Stimulated activated naive CD8-positive, alpha-beta T cell treated with anti-CD3 and anti-CD28 coated beads, Interleukin-15, amount 100 ng/mL, for 72 hours (primary cell): Measurements from ENCODE around the gene RPL35A.
A peak's percentile ranks its signal among the peaks of the same experiment; 100 is the strongest.
"Not testable (repeated sequence)": the region's sequence is repeated elsewhere in the genome, so short reads cannot be mapped to it uniquely, and the experiment has no call there.

ENCODE experiments used
- ATAC-seq: fragments of 150-1000 bp; cut with Tn5 transposase; 2 replicates; pipeline ENCODE4 v1.10.0; 2021; ENCODE audit warnings: mild to moderate bottlenecking, moderate library complexity
- DNase-seq, 2 donors: peaks; one replicate each; pipeline ENCODE4 v3.0.0; 2021 to 2022
- H3K27ac Mint-ChIP-seq, 2 donors: one replicate each; pipeline ENCODE4 v1.8.0; 2022; ENCODE audit warnings: mild to moderate bottlenecking in 2 of 2, mixed read lengths in 2 of 2, moderate library complexity in 2 of 2
- H3K27me3 Mint-ChIP-seq: one replicate; pipeline ENCODE4 v1.8.0; 2022; ENCODE audit warnings: mixed read lengths
- H3K4me1 Mint-ChIP-seq: one replicate; pipeline ENCODE4 v1.8.0; 2022; ENCODE audit warnings: mild to moderate bottlenecking, mixed read lengths
- H3K4me3 Mint-ChIP-seq, 2 donors: one replicate each; pipeline ENCODE4 v1.8.0; 2022; ENCODE audit warnings: mild to moderate bottlenecking in 2 of 2, mixed read lengths in 2 of 2, moderate library complexity in 1 of 2
- H3K9me3 Mint-ChIP-seq, 2 donors: one replicate each; pipeline ENCODE4 v1.8.0; 2022; ENCODE audit warnings: mixed read lengths in 2 of 2

Gene RPL35A

GRCh38 chr3:197960694-197961581 is 10.9 kb downstream of the RPL35A start:
- no peak for DNase-seq

GRCh38 chr3:197961582-197961945 is 11.6 kb downstream of the RPL35A start:
- Mint-ChIP-seq H3K4me3 (peak overlapping the region; percentile 86 to 96), H3K27ac (peak overlapping the region in 1 of 2 donors; percentile 88), H3K27me3 (no peaks in the 10 kb centered on the region), H3K4me1 (peaks cover 62% of the 10 kb centered on the region), H3K9me3 (no peaks in the 10 kb centered on the region)
- DNase-seq, result no peak
- no peak for ATAC-seq

More at GRCh38 chr3:197960694-197961581, 10.9 kb downstream of the RPL35A start:
- peaks cover 62% of the 10 kb centered on the region for H3K4me1 Mint-ChIP-seq
- no peaks in the 10 kb centered on the region for H3K9me3 Mint-ChIP-seq
- H3K4me3 Mint-ChIP-seq, result peak overlapping the region; percentile 86 to 96
- no peak for ATAC-seq
- no peaks in the 10 kb centered on the region for H3K27me3 Mint-ChIP-seq
- peak overlapping the region; percentile 88 to 95 for H3K27ac Mint-ChIP-seq

DNA sequence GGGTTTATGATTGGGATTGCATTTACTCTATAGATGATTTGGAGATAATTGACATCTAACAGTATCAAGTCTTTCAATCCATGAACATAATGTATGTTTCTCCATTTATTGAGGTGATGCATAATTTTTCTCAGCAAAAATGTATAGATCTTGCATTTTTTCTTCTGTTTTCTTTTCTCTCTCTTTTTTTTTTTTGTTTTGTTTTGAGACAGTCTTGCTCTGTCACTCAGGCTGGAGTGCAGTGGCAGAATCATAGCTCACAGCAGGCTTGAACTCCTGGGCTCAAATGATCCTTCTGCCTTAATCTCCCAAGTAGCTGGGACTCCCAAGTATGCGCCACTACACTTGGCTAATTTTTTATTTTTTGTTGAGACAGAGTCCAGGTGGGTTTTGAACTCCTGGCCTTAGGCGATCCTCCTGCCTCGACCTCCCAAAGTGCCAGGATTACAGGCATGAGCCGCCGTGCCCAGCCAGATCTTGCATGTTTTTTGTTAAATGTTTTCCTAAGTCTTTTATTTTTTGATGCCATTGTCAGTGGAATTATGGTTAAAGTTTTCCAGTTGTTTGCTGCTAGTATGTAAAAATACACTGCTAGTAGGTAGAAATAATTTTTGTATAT is 13.1 kb downstream of the RPL35A start:
- Mint-ChIP-seq H3K4me3 (no peak overlapping the region), H3K27me3 (no peaks in the 10 kb centered on the region), H3K9me3 (peaks cover 5 to 13% of the 10 kb centered on the region in 2 donors), H3K4me1 (peaks cover 47% of the 10 kb centered on the region), H3K27ac (no peak overlapping the region)
- no peak for ATAC-seq
- DNase-seq, result no peak

GRCh38 chr3:197967337-197967989 is 17.5 kb downstream of the RPL35A start:
- not testable (repeated sequence) for ATAC-seq, DNase-seq, H3K4me3 Mint-ChIP-seq, H3K27ac Mint-ChIP-seq, H3K27me3 Mint-ChIP-seq
- Mint-ChIP-seq H3K9me3 (peaks cover 5 to 18% of the 10 kb centered on the region in 2 donors), H3K4me1 (peaks cover 13% of the 10 kb centered on the region)

DNA sequence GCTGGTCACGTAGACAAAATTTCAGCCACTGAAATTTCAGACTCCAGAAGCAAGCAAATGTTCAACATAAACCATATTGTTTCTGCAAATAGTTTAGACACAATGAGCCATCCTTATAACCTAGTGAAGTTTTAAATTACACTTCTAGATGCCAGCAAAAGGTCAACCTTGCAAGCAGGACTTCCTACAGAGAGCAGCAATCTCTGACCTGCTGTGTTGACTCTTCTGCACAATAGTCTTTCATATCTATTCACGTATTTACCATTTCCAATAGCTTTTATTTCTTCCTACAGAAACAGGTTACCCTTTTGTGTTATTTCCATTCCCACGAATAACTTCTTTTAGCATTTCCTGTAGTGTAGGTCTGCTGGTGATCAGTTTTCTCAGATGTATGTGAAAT is 20.6 kb downstream of the RPL35A start:
- H3K9me3 Mint-ChIP-seq, result peaks cover 5 to 21% of the 10 kb centered on the region in 2 donors

GRCh38 chr3:197974016-197974415 is 24.0 kb downstream of the RPL35A start:
- no peak overlapping the region for H3K27ac Mint-ChIP-seq
- H3K4me3 Mint-ChIP-seq, result no peak overlapping the region
- DNase-seq (no peak), ATAC-seq (no peak)
- H3K9me3 Mint-ChIP-seq, result peaks cover 0 to 8% of the 10 kb centered on the region in 2 donors
- peaks cover 6% of the 10 kb centered on the region for H3K4me1 Mint-ChIP-seq
- no peaks in the 10 kb centered on the region for H3K27me3 Mint-ChIP-seq

More for the DNA sequence above, 20.6 kb downstream of the RPL35A start:
- DNase-seq (no peak), ATAC-seq (no peak)
- H3K27ac Mint-ChIP-seq, result no peak overlapping the region
- H3K4me3 Mint-ChIP-seq, result no peak overlapping the region
- peaks cover 6% of the 10 kb centered on the region for H3K4me1 Mint-ChIP-seq
- H3K27me3 Mint-ChIP-seq, result no peaks in the 10 kb centered on the region

DNA sequence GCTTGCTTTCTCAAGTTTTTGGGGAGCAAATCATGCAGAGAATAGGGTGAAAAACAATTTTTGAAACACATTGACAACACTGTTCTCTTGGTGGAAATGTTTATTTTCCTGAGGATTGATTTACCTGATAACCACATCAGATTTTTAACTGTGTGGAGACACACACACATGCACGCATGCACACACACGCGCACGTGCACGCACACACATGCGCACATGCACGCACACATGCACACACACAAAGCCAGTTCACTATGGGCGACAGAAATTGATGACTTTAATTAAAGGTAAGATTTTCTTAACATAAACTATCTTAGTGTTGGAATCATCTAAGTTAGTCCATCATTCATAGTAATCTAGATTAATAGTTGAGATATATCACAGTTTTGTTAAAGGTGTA is 25.3 kb downstream of the RPL35A start:
- Mint-ChIP-seq H3K9me3 (peaks cover 0 to 8% of the 10 kb centered on the region in 2 donors), H3K27me3 (no peaks in the 10 kb centered on the region), H3K4me1 (peaks cover 6% of the 10 kb centered on the region), H3K27ac (no peak overlapping the region), H3K4me3 (no peak overlapping the region)
- no peak for ATAC-seq
- no peak for DNase-seq

DNA sequence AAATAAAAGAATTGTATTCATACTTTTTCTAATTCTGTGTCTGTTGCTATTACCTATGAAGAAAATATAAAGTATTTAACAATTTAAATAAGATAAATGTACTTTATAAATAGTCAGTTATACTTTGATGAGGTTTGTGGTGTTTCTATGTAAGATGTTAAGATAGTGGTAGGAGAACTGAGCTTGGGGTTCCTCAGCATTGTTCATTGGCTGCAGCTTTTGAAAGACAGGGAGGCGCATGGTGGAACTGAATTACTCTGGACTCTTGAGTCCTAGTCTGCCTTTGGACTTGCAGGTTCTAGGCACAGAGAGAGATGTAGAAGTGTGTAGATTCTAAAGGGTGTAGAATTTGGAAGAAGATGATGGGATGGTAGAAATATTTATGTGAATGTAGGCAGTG is 33.1 kb downstream of the RPL35A start:
- peaks cover 12% of the 10 kb centered on the region for H3K4me1 Mint-ChIP-seq
- no peak overlapping the region for H3K4me3 Mint-ChIP-seq
- ATAC-seq, result no peak
- no peak overlapping the region for H3K27ac Mint-ChIP-seq
- H3K9me3 Mint-ChIP-seq, result no peaks in the 10 kb centered on the region
- DNase-seq, result no peak
- no peaks in the 10 kb centered on the region for H3K27me3 Mint-ChIP-seq

GRCh38 chr3:197989651-197990050 is 39.7 kb downstream of the RPL35A start:
- ATAC-seq (no peak), DNase-seq (no peak)
- Mint-ChIP-seq H3K27ac (no peak overlapping the region), H3K9me3 (no peaks in the 10 kb centered on the region), H3K27me3 (no peaks in the 10 kb centered on the region), H3K4me1 (no peaks in the 10 kb centered on the region), H3K4me3 (no peak overlapping the region)

- Mint-ChIP-seq H3K4me3 (no peak overlapping the region), H3K27me3 (no peaks in the 10 kb centered on the region), H3K27ac (no peak overlapping the region), H3K9me3 (no peaks in the 10 kb centered on the region), H3K4me1 (no peaks in the 10 kb centered on the region)
- no peak for DNase-seq
- no peak for ATAC-seq
Observed at GRCh38 chr3:197994736-197995135, 44.7 kb downstream of the RPL35A start.

GRCh38 chr3:197996855-197997254 is 46.9 kb downstream of the RPL35A start:
- DNase-seq (no peak), ATAC-seq (no peak)
- Mint-ChIP-seq H3K4me3 (no peak overlapping the region), H3K4me1 (no peaks in the 10 kb centered on the region), H3K27ac (peak overlapping the region in 1 of 2 donors; percentile 47), H3K27me3 (no peaks in the 10 kb centered on the region), H3K9me3 (no peaks in the 10 kb centered on the region)

- no peak for DNase-seq
- no peaks in the 10 kb centered on the region for H3K27me3 Mint-ChIP-seq
- ATAC-seq, result no peak
- H3K4me1 Mint-ChIP-seq, result no peaks in the 10 kb centered on the region
- H3K27ac Mint-ChIP-seq, result peak overlapping the region in 1 of 2 donors; percentile 27
- H3K4me3 Mint-ChIP-seq, result no peak overlapping the region
- H3K9me3 Mint-ChIP-seq, result no peaks in the 10 kb centered on the region
Observed at GRCh38 chr3:197997936-197998335, 47.9 kb downstream of the RPL35A start.
